ENCODE measurements around the gene ZDHHC4.
"Not testable (repeated sequence)": the region's sequence is repeated elsewhere in the genome, so short reads cannot be mapped to it uniquely, and the experiment has no call there.

ZDHHC4 gene

DNA sequence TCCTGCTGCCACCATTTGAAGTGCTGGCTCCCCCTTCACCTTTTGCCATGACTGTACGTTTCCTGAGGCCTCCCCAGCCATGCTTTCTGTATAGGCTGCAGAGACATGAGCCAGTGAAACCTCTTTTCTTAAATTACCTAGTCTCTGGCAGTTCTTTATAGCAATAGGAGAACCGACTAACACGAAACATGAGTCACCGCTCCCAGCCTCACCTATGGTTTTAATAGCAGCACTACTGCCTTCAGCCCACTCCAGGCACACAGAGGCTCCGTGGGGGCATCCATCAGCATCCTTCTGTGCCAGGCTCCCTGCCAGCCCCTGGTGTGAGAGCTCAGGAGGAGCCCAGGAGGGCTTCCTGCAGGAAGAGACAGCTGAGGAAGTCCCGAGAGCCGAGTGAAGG is 54.4 kb downstream of the ZDHHC4 start:
- H3K4me3 ChIP-seq (ENCODE audit: low read depth, low read length), result no peak overlapping the region

DNA sequence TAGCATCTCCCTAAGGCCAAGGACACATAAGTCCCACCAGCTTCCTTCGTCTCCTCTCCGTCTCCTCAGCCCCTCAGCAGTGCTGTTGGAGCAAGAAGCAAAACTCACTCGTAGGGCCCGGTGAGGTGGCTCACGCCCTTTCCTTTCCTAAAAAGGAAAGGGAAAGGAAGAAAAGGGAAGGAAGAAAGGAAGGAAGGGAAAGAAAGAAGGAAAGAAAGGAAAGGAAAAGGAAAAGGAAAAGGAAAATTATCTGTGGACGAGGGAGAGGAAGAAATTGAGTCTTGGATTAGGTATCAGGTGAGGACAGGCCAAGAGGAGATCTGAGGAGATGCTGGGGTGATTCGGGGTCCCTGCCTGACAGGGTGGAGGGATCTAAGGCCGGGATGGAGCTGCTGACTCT is 56.8 kb downstream of the ZDHHC4 start:
- no peak overlapping the region for H3K4me3 ChIP-seq (ENCODE audit: low read depth, low read length)

DNA sequence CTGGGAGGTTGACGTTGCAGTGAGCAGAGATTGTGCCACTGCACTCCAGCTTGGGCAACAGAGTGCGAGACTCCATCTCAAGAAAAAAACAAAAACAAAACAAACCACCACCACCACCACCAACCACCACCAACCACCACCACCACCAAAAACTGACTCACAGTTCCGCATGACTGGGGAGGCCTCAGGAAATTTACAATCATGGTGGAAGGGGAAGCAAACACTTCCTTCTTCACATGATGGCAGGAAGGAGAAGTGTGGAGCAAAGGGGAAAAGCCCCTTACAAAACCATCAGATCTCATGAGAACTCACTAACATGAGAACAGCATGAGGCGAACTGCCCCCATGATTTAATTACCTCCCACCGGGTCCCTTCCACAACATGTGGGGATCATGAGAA is 57.7 kb downstream of the ZDHHC4 start:
- not testable (repeated sequence) for H3K4me3 ChIP-seq (ENCODE audit: low read depth, low read length)

DNA sequence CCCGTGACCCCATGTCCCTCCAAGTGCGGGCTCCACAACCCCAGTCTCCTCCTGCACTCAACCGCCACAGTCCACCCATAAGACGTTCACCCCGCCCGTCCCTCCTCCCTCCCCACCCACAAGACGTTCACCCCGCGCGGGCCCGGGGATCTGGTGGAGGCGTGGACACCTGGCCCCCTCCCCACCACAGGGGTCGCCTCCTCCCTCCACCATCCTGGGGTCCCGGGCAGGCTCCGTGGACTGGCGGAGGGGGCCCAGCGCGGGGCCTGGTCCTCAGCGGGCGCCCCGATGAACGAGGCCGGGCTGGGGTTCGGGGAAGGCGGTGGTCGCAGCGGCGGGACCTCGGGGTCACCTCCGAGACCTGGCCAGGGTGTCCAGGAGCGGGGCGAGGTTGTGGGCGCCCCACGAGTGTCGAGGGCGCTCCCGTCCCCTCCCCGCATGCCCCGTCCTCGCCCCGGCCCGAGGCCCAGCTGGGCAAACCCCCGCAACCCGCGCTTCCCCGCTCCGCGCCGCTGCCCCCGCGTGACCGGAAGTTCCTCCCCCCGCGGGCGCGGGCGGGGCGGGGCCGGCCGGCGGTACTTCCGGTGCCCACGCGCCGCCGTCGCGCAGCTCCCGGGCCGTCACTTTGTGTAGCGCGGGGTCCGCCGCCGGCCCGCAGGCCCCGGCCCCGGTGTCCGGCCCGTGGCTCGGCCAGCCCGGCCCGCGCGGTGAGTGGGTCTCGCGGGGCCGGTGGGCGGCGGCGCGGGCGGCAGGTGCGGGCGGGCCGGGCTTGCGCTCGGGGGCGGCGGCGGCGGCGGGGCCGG is 59.7 kb downstream of the ZDHHC4 start, which contains the start of gene ZNF316:
ZNF316 (plus strand) TSS at position 578 of the 803 bp plus-strand sequence. CDS start 5,092 bp downstream, outside the sequence.
- peak within 1 kb of the TSS; percentile 56 for H3K4me3 ChIP-seq (ENCODE audit: low read depth, low read length)

DNA sequence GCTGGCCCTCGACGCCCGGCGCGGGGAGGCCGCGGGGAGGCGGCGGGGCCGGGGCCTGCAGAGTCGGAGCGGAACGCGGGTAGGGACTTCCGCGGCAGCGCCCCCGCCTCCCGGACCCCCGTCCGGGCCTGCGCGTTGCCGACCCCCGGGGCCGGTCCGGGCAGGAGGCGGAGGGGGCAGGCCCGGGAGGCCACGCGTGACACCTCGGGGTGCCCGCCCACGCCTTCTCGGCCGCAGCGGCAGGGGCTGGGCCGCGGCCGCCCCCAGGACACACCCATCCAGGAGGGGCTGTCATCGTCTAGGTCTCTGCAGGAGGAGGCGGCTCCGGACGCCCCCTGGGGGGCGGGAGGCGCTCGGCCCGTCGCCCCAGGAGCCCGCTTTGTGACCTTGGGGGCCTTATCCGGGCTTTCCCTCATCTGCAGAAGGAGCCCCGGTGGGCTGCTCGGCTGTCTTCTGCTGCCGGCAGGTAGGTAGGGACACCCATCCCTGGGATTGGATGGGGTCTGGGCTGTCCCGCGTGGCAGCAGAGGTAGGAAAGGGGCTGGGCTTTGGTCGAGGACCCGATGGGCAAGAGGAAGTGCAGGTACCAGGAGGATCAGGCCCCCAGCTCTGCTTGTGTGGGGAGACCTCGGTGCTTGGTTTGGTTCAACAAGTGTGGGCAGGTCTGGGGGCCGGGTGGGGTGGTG is 60.4 kb downstream of the ZDHHC4 start:
- H3K4me3 ChIP-seq (ENCODE audit: low read depth, low read length), result peak overlapping the region; percentile 48

Data from iPS-11a (cell line).